GM19455 (cell line): Measurements from ENCODE around the gene IL34.

Source experiments
- ATAC-seq: cut with Tn5 transposase; IDR thresholded peaks from one replicate; pipeline ENCODE4 v1.9.1; 2021; ENCODE audit not compliant: unreplicated experiment

The IL34 gene

GRCh38 chr16:70676675-70677498 lies 30.5 kb downstream of the IL34 start:
- no peak for ATAC-seq

- no peak for ATAC-seq
These were observed 31.3 kb downstream of the IL34 start for GRCh38 chr16:70677499-70678120.

- no peak for ATAC-seq
These were observed 31.9 kb downstream of the IL34 start for GRCh38 chr16:70678121-70678897.

GRCh38 chr16:70678898-70679670 lies 32.7 kb downstream of the IL34 start:
- ATAC-seq, result no peak

- ATAC-seq, result no peak
These were observed 33.5 kb downstream of the IL34 start for GRCh38 chr16:70679671-70680494.

GRCh38 chr16:70680495-70681381 lies 34.4 kb downstream of the IL34 start:
- no peak for ATAC-seq

GRCh38 chr16:70681382-70682238 lies 35.3 kb downstream of the IL34 start:
- no peak for ATAC-seq

GRCh38 chr16:70682239-70683145 lies 36.1 kb downstream of the IL34 start:
- no peak for ATAC-seq

GRCh38 chr16:70683146-70683944 lies 37.0 kb downstream of the IL34 start:
- no peak for ATAC-seq

GRCh38 chr16:70684146-70685060 lies 38.0 kb downstream of the IL34 start:
- no peak for ATAC-seq

- no peak for ATAC-seq
These were observed 38.9 kb downstream of the IL34 start for GRCh38 chr16:70685061-70685937.

GRCh38 chr16:70685938-70686375 lies 39.6 kb downstream of the IL34 start, which contains the start of gene MTSS2:
TSS of gene MTSS2 (minus strand) at chr16:70686053. CDS start at chr16:70685791, 262 bp downstream.
- no peak for ATAC-seq

- no peak for ATAC-seq
These were observed 40.2 kb downstream of the IL34 start for GRCh38 chr16:70686376-70687101.
